GM23248 (cell line): ENCODE data around the gene DENND5B.

Source experiments
- EZH2 ChIP-seq: fragments of 200-600 bp; sonication (generic); IDR thresholded peaks from 2 replicates; pipeline ENCODE4 v1.6.1; 2018; ENCODE audit warnings: antibody characterized with exemption, mild to moderate bottlenecking; ENCODE audit not compliant: insufficient read depth, poor library complexity, severe bottlenecking
- EZH2phosphoT487 ChIP-seq: fragments of 200-600 bp; sonication (generic); IDR thresholded peaks from 2 replicates; pipeline ENCODE4 v1.6.1; 2018; ENCODE audit warnings: antibody characterized with exemption, moderate library complexity, mild to moderate bottlenecking, low read depth; ENCODE audit not compliant: insufficient read depth

DNA sequence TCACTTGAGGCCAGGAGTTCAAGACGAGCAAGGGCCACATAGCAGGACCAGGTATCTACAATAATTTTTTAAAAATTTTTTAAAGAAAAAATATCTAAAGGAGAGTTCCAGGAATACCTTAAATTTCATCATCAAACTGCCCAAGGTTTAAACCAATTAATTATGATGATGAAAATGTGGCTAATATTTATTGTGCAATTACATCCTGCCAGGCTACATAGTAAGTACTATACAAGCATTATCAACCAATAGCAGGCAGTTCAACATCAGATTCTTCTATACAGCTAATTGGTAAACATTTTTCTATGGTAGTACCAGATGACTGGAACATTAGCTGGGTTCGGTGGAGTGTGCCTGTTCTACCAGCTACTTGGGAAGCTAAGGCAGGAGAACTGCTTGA, 24.4 kb downstream of the DENND5B start:
- no peak for TF ChIP-seq EZH2
- TF ChIP-seq EZH2phosphoT487 = no peak
